Thyroid gland (tissue), 4 donors: ENCODE measurements around the gene ESPNL. TPM values are rescaled to one million over a fixed set of nuclear protein-coding genes. Genes with fewer than 3 reads are reported as not detected.
"Not testable (repeated sequence)": the region's sequence is repeated elsewhere in the genome, so short reads cannot be mapped to it uniquely, and the experiment has no call there.

Experiments used
- DNase-seq, 2 donors: peaks; one replicate each; pipeline ENCODE4 v3.0.0-alpha.2; 2019
- H3K27ac ChIP-seq, 3 donors: fragments of 200-600 bp; sonication (generic); 1 replicate in 2 of 3; 2 replicates in 1 of 3; pipeline ENCODE4 v1.5.1; 2016 to 2019; ENCODE audit warnings: mild to moderate bottlenecking in 1 of 3, moderate library complexity in 1 of 3
- H3K27me3 ChIP-seq: fragments of 200-600 bp; sonication (generic); one replicate; pipeline ENCODE4 v1.5.1; 2019
- H3K36me3 ChIP-seq, 2 donors: fragments of 200-600 bp; sonication (generic); one replicate each; pipeline ENCODE4 v1.5.1; 2016 to 2019
- H3K4me1 ChIP-seq, 2 donors: fragments of 200-600 bp; sonication (generic); one replicate each; pipeline ENCODE4 v1.5.1; 2017 to 2019
- H3K4me3 ChIP-seq, 3 donors: fragments of 200-600 bp; sonication (generic); replicated peaks in 1 of 3; 1 replicate in 2 of 3; 2 replicates in 1 of 3; pipeline ENCODE4 v1.5.1; 2016; ENCODE audit warnings: mild to moderate bottlenecking in 1 of 3
- H3K9me3 ChIP-seq: fragments of 200-600 bp; sonication (generic); one replicate; pipeline ENCODE4 v1.5.1; 2017
- POLR2A ChIP-seq, 2 donors: fragments of 450-650 bp; IDR thresholded peaks; one replicate each; pipeline ENCODE4 v1.6.1; 2017; ENCODE audit warnings: antibody characterized with exemption in 2 of 2, mild to moderate bottlenecking in 2 of 2, moderate library complexity in 1 of 2
- WGBS, 2 donors: methylation state at CpG; one replicate each; pipeline ENCODE4 v1.1.5; 2017; 5-methylcytosine and 5-hydroxymethylcytosine counted together
- intact Hi-C: fragments of 100-400 bp; cut with DNase I; formaldehyde crosslinking; loops from one replicate; pipeline ENCODE4 v1.15.1; 2023
- total RNA-seq, 4 donors: library from RNA; depleted of rRNA; stranded (reverse); fragments of >200 nt; gene quantifications; one replicate each; pipeline ENCODE4 v1.2.3, GENCODE V29; 2016
- TF ChIP-seq, protein P1 (sequence below), 6 experiments: fragments of 200-600 bp in 3 of 6; fragments of 450-650 bp in 3 of 6; sonication (generic) in 3 of 6; IDR thresholded peaks; one replicate each; pipeline ENCODE4 v1.5.1; 2016 to 2019; ENCODE audit warnings: antibody characterized with exemption in 6 of 6, mild to moderate bottlenecking in 2 of 6, inconsistent platforms in 1 of 6, moderate library complexity in 1 of 6

ESPNL gene
- total RNA-seq, 4 donors from 2014 or later: 0.11 to 3.8 (median 2.6) TPM

DNA sequence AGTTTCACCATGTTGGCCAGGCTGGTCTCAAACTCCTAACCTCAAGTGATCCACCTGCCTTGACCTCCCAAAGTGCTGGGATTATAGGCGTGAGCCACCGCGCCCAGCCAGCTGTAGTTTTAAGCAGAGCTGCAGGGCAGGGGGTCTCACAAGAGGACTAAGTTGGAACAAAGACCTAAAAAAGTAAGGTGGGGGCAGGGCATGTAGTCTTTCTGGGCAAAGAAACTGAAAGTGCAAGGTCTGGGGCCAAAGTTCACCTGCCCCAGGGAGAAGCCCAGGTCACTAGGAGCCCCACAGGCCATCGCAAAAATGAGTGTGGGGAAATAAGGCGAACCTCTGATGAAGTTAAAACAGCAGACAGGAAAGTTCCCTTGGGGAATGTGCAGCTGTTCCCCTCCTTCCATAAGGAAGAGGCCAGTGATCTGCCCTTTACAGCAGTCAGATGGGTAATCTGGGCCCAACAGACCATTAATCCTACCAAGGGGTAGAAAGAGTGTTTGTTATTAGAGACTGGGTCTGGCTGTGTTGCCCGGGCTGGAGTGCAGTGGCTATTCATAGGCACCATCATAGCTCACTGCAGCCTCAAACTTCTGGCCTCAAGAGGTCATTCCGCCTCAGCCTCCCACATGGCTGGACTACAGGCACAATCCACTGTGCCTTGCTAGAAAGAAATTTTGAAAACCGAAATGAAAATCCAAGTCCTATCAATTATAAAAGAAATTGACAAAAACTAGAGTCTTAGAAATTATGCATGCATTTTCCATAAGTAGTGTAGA lies 36.5 kb upstream of the ESPNL start:
- WGBS, 2 donors: 86 to 91% methylated on average over 8 of the region's 8 CpGs
- Histone ChIP-seq H3K27me3 (no peaks in the 10 kb centered on the region), H3K9me3 (no peaks in the 10 kb centered on the region), H3K4me1 (peaks cover 10 to 12% of the 10 kb centered on the region in 2 donors), H3K36me3 (peaks cover 0 to 7% of the 10 kb centered on the region in 2 donors), H3K4me3 (no peak overlapping the region), H3K27ac (no peak overlapping the region)
- intact Hi-C loops: loop anchor here (10.0 kb wide), 1 partner anchor 171 kb away; no protein-coding TSS in a partner anchor
- DNase-seq: no peak
- TF ChIP-seq, protein P1, sequence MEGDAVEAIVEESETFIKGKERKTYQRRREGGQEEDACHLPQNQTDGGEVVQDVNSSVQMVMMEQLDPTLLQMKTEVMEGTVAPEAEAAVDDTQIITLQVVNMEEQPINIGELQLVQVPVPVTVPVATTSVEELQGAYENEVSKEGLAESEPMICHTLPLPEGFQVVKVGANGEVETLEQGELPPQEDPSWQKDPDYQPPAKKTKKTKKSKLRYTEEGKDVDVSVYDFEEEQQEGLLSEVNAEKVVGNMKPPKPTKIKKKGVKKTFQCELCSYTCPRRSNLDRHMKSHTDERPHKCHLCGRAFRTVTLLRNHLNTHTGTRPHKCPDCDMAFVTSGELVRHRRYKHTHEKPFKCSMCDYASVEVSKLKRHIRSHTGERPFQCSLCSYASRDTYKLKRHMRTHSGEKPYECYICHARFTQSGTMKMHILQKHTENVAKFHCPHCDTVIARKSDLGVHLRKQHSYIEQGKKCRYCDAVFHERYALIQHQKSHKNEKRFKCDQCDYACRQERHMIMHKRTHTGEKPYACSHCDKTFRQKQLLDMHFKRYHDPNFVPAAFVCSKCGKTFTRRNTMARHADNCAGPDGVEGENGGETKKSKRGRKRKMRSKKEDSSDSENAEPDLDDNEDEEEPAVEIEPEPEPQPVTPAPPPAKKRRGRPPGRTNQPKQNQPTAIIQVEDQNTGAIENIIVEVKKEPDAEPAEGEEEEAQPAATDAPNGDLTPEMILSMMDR (IDR thresholded peaks at IDR 0.05): no peak
- TF ChIP-seq POLR2A (IDR thresholded peaks at IDR 0.05): no peak

- Histone ChIP-seq H3K36me3 (peaks cover 5 to 12% of the 10 kb centered on the region in 2 donors), H3K27ac (no peak overlapping the region), H3K9me3 (no peaks in the 10 kb centered on the region), H3K27me3 (no peaks in the 10 kb centered on the region), H3K4me3 (no peak overlapping the region), H3K4me1 (peaks cover 10 to 12% of the 10 kb centered on the region in 2 donors)
- TF ChIP-seq POLR2A (IDR thresholded peaks at IDR 0.05): no peak
- TF ChIP-seq, protein P1 (IDR thresholded peaks at IDR 0.05): no peak
- WGBS, 2 donors: 93 to 95% methylated on average over 7 of the region's 7 CpGs
- intact Hi-C loops: loop anchor here (10.0 kb wide), 1 partner anchor 170 kb away; no protein-coding TSS in a partner anchor
- DNase-seq: no peak
These were observed 35.8 kb upstream of the ESPNL start for GRCh38 chr2:238064376-238064775.

DNA sequence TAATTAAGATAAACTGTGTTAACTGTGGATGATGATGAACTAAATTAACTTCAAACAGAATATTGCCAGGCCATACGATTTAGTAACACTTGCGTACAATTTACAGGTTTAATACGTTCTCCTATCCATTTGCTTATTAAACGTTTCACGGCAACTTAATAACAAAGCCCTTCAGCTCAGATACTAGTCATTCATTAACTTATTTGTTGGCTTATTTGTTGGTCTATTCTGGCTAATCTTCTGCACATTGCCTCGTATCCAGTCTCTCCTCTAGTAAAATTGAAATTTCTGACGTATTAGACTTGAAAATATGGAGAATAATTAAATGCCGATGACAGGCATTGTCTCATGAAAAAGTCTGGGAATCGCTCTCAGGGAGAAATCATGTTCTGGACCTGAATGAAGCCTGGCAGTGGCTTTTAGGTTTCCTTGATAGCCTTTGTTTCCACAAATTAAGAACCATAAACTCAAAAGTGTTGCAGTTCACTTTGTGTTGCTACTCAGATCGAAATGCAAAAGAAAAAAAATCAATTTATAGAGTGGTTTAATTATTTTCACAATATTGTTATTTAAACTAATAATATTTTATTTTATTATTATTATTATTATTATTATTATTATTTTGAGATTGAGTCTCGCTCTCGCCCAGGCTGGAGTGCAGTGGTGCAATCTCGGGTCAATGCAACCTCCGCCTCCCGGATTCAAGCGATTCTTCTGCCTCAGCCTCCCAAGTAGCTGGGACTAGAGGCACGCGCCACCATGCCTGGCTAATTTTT lies 34.9 kb upstream of the ESPNL start:
- 85 to 93% methylated on average over 18 of the region's 18 CpGs for WGBS, 2 donors
- H3K9me3 ChIP-seq: no peaks in the 10 kb centered on the region
- no peak for DNase-seq
- H3K4me3 ChIP-seq: no peak overlapping the region
- no peak overlapping the region for H3K27ac ChIP-seq
- peaks cover 11 to 17% of the 10 kb centered on the region in 2 donors for H3K36me3 ChIP-seq
- intact Hi-C loops: loop anchor here (10.0 kb wide), 1 partner anchor 170 kb away; no protein-coding TSS in a partner anchor
- H3K27me3 ChIP-seq: no peaks in the 10 kb centered on the region
- TF ChIP-seq, protein P1 (IDR thresholded peaks at IDR 0.05): no peak
- TF ChIP-seq POLR2A (IDR thresholded peaks at IDR 0.05): no peak
- peaks cover 8 to 10% of the 10 kb centered on the region in 2 donors for H3K4me1 ChIP-seq

DNA sequence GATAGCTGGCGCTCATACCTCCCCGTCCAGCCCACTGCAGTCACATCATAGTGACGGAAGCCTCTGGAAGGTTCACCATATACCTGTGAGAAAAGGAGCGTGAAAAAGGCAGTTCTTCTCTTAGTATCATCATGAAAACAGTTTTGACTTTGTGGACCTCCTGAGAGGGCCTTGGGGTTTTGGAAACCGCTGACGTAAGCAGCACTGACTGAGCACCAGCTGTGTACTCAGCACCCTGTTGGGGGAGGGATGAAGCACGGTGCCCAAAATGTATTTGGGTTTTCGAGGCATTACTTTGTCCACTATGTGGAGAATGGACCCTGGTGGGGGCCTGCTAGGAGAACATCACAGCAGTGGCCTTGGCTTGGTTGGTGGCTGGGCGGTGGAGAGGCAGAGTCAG lies 33.9 kb upstream of the ESPNL start:
- 87% methylated on average over 9 of the region's 9 CpGs for WGBS, 2 donors
- H3K36me3 ChIP-seq: peaks cover 12 to 21% of the 10 kb centered on the region in 2 donors
- no peak overlapping the region for H3K27ac ChIP-seq
- intact Hi-C loops: loop anchor here (10.0 kb wide), 1 partner anchor 169 kb away; no protein-coding TSS in a partner anchor
- H3K4me3 ChIP-seq: no peak overlapping the region
- DNase-seq: no peak
- no peak for TF ChIP-seq POLR2A (IDR thresholded peaks at IDR 0.05)
- TF ChIP-seq, protein P1 (IDR thresholded peaks at IDR 0.05): no peak
- H3K27me3 ChIP-seq: no peaks in the 10 kb centered on the region
- no peaks in the 10 kb centered on the region for H3K9me3 ChIP-seq
- H3K4me1 ChIP-seq: peaks cover 8 to 9% of the 10 kb centered on the region in 2 donors

- H3K9me3 ChIP-seq, H3K4me3 ChIP-seq, H3K27ac ChIP-seq, H3K4me1 ChIP-seq, H3K27me3 ChIP-seq, DNase-seq: not testable (repeated sequence)
- intact Hi-C loops: loop anchor here (10.0 kb wide), 1 partner anchor 168 kb away; no protein-coding TSS in a partner anchor
- peaks cover 16 to 21% of the 10 kb centered on the region in 2 donors for H3K36me3 ChIP-seq
- WGBS, 2 donors: 94 to 97% methylated on average over 7 of the region's 7 CpGs
These were observed 33.4 kb upstream of the ESPNL start for GRCh38 chr2:238066718-238067117.
